RWPE1 (cell line): Measurements from ENCODE around the gene FZD2.
A peak's percentile ranks its signal among the peaks of the same experiment; 100 is the strongest.

Experiments
- CTCF ChIA-PET: fragments of 350-600 bp; sonication (Branson Sonifier 250); formaldehyde crosslinking; extraction: SDS; loops from one replicate; lab custom pipeline; 2021; lab: Yijun Ruan, JAX
- POLR2A ChIA-PET: fragments of 400-600 bp; formaldehyde crosslinking; extraction: SDS; loops from one replicate; lab custom pipeline; 2020; ENCODE audit warnings: antibody characterized with exemption; ENCODE audit not compliant: low non-redundant PET; lab: Yijun Ruan, JAX
- DNase-seq: peaks from one replicate; pipeline ENCODE4 v3.0.0; 2012; ENCODE audit warnings: low spot score
- H3K27ac ChIP-seq: fragments of 450-650 bp; 2 replicates; pipeline ENCODE4 v1.5.1; 2017
- CTCF ChIP-seq: fragments of 450-650 bp; conservative IDR thresholded peaks from 2 replicates; pipeline ENCODE4 v1.5.1; 2017; ENCODE audit warnings: low read depth, mild to moderate bottlenecking

FZD2 gene

GRCh38 chr17:44546671-44547606 lies 10.3 kb upstream of the FZD2 start:
- no peak for TF ChIP-seq CTCF
- DNase-seq = peak; percentile 76
- ChIA-PET CTCF (interaction anchor here (0.6 kb wide), 1 partner anchor 1135 kb away, joined by 3 read pairs; no protein-coding TSS in a partner anchor), POLR2A (no interaction called here)
- H3K27ac ChIP-seq = peak overlapping the region; percentile 35; the same call in 1 of the 2 replicates

- no peak for TF ChIP-seq CTCF
- CTCF ChIA-PET = interaction anchor here (0.9 kb wide), 1 partner anchor 124 kb away, joined by 5 read pairs; no protein-coding TSS in a partner anchor
- POLR2A ChIA-PET = no interaction called here
- no peak for DNase-seq
- peak overlapping the region; percentile 35; the same call in 1 of the 2 replicates for H3K27ac ChIP-seq
Observed at GRCh38 chr17:44547625-44548267, 9.5 kb upstream of the FZD2 start.

- ChIA-PET POLR2A (no interaction called here), CTCF (interaction anchor here (0.9 kb wide), 1 partner anchor 123 kb away, joined by 5 read pairs; no protein-coding TSS in a partner anchor)
- DNase-seq = no peak
- TF ChIP-seq CTCF = no peak
- no peak overlapping the region for H3K27ac ChIP-seq
Observed at GRCh38 chr17:44548376-44549230, 8.7 kb upstream of the FZD2 start.

- no peak for TF ChIP-seq CTCF
Observed at GRCh38 chr17:44549686-44550085, 7.6 kb upstream of the FZD2 start.

GRCh38 chr17:44552361-44552760 lies 4.9 kb upstream of the FZD2 start:
- ChIA-PET POLR2A (no interaction called here), CTCF (no interaction called here)
- TF ChIP-seq CTCF = no peak

More at GRCh38 chr17:44549686-44550085, 7.6 kb upstream of the FZD2 start:
- POLR2A ChIA-PET = no interaction called here
- no peak for DNase-seq
- CTCF ChIA-PET = interaction anchor here (0.6 kb wide), 1 partner anchor 186 kb away, joined by 4 read pairs; the partner anchor contains the start of gene FAM171A2
- H3K27ac ChIP-seq = no peak overlapping the region

More at GRCh38 chr17:44552361-44552760, 4.9 kb upstream of the FZD2 start:
- H3K27ac ChIP-seq = peak overlapping the region; percentile 12; the same call in 1 of the 2 replicates
- DNase-seq = no peak
